ENCODE measurements around the gene SLC26A1. TPM values are rescaled to one million over a fixed set of nuclear protein-coding genes. Genes with fewer than 3 reads are reported as not detected.
A peak's percentile ranks its signal among the peaks of the same experiment; 100 is the strongest.

The SLC26A1 gene
- total RNA-seq, 4 donors from 2014 or later: 1.7 to 4.1 (median 2.8) TPM

DNA sequence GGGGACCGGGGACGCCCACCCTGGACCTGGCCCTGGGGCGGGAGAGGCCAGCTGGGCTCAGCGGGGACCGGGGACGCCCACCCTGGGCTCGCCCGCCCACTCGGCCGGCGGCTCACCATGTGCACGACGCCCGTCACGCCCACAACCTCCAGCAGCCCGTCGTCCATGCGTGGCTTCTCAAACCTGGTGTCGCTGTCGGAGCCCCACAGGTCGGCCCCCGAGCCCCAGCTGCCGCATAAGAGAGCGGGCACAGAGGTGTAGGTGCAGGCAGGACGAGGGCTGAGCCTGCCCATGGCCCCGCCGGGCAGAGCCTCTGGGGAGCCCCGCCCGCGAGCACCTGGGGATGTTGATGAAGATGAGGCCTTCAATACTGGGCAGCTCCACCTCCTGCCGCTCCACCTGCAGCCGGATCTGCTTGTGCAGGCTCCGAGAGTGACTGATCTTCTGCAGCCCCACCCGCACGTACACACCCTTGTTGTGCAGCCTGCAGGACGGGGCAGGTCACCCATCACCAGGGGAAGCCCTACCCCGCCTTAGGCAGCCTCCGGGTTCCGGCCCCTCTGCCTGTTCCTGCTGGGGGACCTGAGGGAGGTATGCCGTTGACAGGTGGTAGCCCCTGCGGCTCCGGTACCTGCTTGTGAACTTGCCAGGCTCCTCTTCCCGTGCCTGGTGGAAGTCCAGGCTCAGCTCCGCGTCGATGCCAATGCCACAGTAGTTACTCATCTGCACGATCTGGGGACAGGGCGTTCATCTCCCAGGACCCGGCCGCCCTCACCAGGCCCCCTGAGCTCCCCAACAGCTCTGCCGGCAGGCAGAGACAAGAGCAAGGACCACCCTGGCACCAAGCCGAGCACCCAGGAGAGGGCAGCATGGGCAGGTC is 31.6 kb downstream of the SLC26A1 start:
- peak overlapping the region; percentile 78 to 83 (median 82) for H3K27ac ChIP-seq
- H3K27me3 ChIP-seq: no peaks in the 10 kb centered on the region
- H3K4me3 ChIP-seq: peak overlapping the region in 2 of 4 donors; percentile 14 to 37
- TF ChIP-seq POLR2A (IDR thresholded peaks at IDR 0.05) (no peak), EP300 (IDR thresholded peaks at IDR 0.05; ENCODE audit: low read depth) (no peak), POLR2AphosphoS5 (IDR thresholded peaks at IDR 0.05) (peak in 2 of 3 donors; percentile 33 to 36)
- intact Hi-C loops (cut with DNase I; ENCODE audit: low total_unique reads): no loop called here
- peaks cover 0 to 5% (median 0%) of the 10 kb centered on the region in 4 donors for H3K36me3 ChIP-seq
- no peaks in the 10 kb centered on the region for H3K9me3 ChIP-seq
- peaks cover 0 to 24% (median 8%) of the 10 kb centered on the region in 4 donors for H3K4me1 ChIP-seq
- peak; percentile 78 for DNase-seq
- in situ Hi-C loops (cut with MboI; ENCODE audit: low pct_ligation_motif_present in 1 of 4, low pct_unique_long_range_greater_than_20kb in 1 of 4, low sequenced_read_pairs in 3 of 4): no loop called here
- 64% methylated on average over 38 of the region's 52 CpGs; no CpG with 5 or more reads in 1 of the 2 donors for WGBS, 2 donors (ENCODE audit: low coverage in 1 of 2)

DNA sequence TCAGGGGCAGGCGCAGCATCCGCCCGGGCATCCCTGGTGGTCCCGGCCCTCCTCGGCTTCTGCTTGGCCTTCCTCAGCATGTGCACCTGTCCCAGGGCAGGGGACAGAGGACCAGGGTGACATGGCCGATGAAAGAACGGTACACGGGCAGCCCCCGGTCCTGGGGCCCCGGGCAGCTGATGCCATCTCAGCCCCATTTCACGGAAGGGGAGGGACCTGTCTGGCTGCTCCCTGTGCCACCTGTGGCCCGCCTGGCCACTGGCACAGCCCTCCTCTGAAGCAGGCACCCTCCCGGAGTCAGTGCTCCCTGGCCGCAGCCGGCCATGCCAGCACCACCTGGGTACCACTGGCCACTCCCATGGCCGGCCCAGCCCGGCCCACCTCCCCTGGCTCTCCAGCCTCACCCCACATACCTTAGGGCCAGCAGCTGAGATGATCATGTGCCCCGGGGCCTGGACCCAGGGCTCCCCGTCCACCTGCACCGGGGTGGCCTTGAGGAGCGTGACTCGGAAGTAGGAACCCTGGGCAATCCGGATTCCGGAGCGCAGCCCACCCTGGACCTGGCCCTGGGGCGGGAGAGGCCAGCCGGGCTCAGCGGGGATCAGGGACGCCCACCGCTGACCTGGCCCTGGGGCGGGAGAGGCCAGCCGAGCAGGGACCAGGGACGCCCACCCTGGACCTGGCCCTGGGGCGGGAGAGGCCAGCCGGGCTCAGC is 32.4 kb downstream of the SLC26A1 start:
- intact Hi-C loops (cut with DNase I; ENCODE audit: low total_unique reads) (no loop called here), in situ Hi-C loops (cut with MboI; ENCODE audit: low pct_ligation_motif_present in 1 of 4, low pct_unique_long_range_greater_than_20kb in 1 of 4, low sequenced_read_pairs in 3 of 4) (no loop called here)
- 83% methylated on average over 26 of the region's 35 CpGs; no CpG with 5 or more reads in 1 of the 2 donors for WGBS, 2 donors (ENCODE audit: low coverage in 1 of 2)
- no peak for DNase-seq
- Histone ChIP-seq H3K27ac (peak overlapping the region in 2 of 4 donors; percentile 34 to 83), H3K4me3 (no peak overlapping the region), H3K27me3 (no peaks in the 10 kb centered on the region), H3K4me1 (peaks cover 0 to 24% (median 8%) of the 10 kb centered on the region in 4 donors), H3K36me3 (no peaks in the 10 kb centered on the region), H3K9me3 (no peaks in the 10 kb centered on the region)
- TF ChIP-seq, protein P1, sequence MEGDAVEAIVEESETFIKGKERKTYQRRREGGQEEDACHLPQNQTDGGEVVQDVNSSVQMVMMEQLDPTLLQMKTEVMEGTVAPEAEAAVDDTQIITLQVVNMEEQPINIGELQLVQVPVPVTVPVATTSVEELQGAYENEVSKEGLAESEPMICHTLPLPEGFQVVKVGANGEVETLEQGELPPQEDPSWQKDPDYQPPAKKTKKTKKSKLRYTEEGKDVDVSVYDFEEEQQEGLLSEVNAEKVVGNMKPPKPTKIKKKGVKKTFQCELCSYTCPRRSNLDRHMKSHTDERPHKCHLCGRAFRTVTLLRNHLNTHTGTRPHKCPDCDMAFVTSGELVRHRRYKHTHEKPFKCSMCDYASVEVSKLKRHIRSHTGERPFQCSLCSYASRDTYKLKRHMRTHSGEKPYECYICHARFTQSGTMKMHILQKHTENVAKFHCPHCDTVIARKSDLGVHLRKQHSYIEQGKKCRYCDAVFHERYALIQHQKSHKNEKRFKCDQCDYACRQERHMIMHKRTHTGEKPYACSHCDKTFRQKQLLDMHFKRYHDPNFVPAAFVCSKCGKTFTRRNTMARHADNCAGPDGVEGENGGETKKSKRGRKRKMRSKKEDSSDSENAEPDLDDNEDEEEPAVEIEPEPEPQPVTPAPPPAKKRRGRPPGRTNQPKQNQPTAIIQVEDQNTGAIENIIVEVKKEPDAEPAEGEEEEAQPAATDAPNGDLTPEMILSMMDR (IDR thresholded peaks at IDR 0.05): no peak
- TF ChIP-seq POLR2A (IDR thresholded peaks at IDR 0.05): no peak
- TF ChIP-seq POLR2AphosphoS5 (IDR thresholded peaks at IDR 0.05): no peak
- no peak for TF ChIP-seq EP300 (IDR thresholded peaks at IDR 0.05; ENCODE audit: low read depth)

DNA sequence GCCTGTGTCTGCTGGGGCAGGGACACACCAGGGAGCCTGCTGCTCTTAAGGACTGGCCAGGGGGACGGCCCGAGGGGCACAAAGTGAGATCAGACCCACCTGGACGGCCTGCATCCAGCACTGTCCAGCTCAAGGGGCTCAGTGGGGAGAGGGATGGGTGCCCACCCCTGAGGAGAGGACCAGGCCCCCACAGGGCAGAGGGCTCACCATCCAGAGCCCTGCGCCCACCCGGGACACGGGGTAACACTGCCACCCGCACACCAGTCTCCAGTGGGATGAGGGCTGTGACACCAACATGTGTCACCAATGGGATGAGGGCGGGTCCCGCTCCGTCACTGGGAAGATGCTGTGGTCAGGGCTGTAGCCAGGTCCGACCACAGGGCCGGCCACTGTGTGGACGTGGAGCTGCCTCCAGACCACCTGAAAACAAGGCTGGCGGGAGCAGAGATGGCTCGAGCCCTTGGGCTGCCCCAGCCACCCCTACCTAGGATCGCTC is 33.0 kb downstream of the SLC26A1 start:
- intact Hi-C loops (cut with DNase I; ENCODE audit: low total_unique reads): no loop called here
- TF ChIP-seq POLR2A (IDR thresholded peaks at IDR 0.05): no peak
- TF ChIP-seq, protein P1 (IDR thresholded peaks at IDR 0.05): no peak
- no peak for TF ChIP-seq POLR2AphosphoS5 (IDR thresholded peaks at IDR 0.05)
- no peak for TF ChIP-seq EP300 (IDR thresholded peaks at IDR 0.05; ENCODE audit: low read depth)
- Histone ChIP-seq H3K4me1 (peaks cover 0 to 24% (median 8%) of the 10 kb centered on the region in 4 donors), H3K27ac (no peak overlapping the region), H3K27me3 (no peaks in the 10 kb centered on the region), H3K36me3 (no peaks in the 10 kb centered on the region), H3K9me3 (no peaks in the 10 kb centered on the region), H3K4me3 (no peak overlapping the region)
- in situ Hi-C loops (cut with MboI; ENCODE audit: low pct_ligation_motif_present in 1 of 4, low pct_unique_long_range_greater_than_20kb in 1 of 4, low sequenced_read_pairs in 3 of 4): no loop called here
- 95% methylated on average over 16 of the region's 16 CpGs; no CpG with 5 or more reads in 1 of the 2 donors for WGBS, 2 donors (ENCODE audit: low coverage in 1 of 2)
- no peak for DNase-seq

DNA sequence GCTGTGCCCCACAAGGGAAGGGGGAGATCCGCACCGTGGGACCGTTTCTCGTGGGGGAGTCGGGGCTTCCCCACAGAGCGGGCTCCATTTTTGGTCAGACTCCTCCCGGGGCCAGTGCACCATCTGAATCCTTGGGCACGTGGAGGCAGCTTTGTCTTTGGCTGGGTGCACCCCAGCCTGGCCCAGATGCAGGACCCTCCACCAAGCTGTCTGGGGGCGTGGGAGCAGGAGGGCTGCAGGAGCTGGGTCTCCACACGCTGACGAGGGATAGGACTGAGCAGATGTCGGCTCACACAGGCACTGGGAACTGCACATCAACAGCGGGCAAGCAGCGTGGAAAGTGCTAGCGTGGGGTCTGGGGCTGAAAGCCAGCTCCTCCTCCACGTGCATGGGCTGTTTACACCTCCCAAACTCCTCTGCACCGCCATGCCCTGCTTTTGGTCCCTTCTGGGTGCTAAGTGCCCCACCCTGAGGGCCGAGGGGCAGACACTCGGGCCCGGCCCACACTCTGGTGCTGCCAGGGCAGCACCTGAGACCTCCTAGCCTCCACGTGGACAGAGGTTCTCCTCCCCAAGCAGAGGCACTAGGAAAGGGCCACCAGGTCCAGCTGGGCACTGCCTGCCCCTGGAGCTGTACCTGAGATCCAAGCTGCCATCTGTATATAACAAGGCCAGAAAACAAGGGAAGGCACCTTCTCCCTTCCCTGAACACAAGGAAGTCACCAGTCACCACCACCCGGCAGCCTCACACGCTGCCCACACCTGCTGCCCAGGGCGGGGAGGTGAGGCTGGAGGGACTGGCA is 33.7 kb downstream of the SLC26A1 start:
- WGBS, 2 donors (ENCODE audit: low coverage in 1 of 2): 78% methylated on average over 24 of the region's 24 CpGs; no CpG with 5 or more reads in 1 of the 2 donors
- H3K36me3 ChIP-seq: no peaks in the 10 kb centered on the region
- in situ Hi-C loops (cut with MboI; ENCODE audit: low pct_ligation_motif_present in 1 of 4, low pct_unique_long_range_greater_than_20kb in 1 of 4, low sequenced_read_pairs in 3 of 4) (no loop called here), intact Hi-C loops (cut with DNase I; ENCODE audit: low total_unique reads) (no loop called here)
- DNase-seq: no peak
- H3K4me3 ChIP-seq: no peak overlapping the region
- no peaks in the 10 kb centered on the region for H3K27me3 ChIP-seq
- H3K27ac ChIP-seq: no peak overlapping the region
- no peaks in the 10 kb centered on the region for H3K9me3 ChIP-seq
- TF ChIP-seq POLR2A (IDR thresholded peaks at IDR 0.05) (no peak), EP300 (IDR thresholded peaks at IDR 0.05; ENCODE audit: low read depth) (no peak), POLR2AphosphoS5 (IDR thresholded peaks at IDR 0.05) (no peak)
- TF ChIP-seq, protein P1 (IDR thresholded peaks at IDR 0.05): no peak
- H3K4me1 ChIP-seq: peaks cover 0 to 24% (median 8%) of the 10 kb centered on the region in 4 donors

Measured in transverse colon (tissue), 4 donors.